Activated CD8-positive, alpha-beta T cell treated with anti-CD3 and anti-CD28 coated beads for 36 hours (primary cell): Measurements from ENCODE around the gene CPEB3. TPM values are rescaled to one million over a fixed set of nuclear protein-coding genes. Genes with fewer than 3 reads are reported as not detected.
"Not testable (repeated sequence)": the region's sequence is repeated elsewhere in the genome, so short reads cannot be mapped to it uniquely, and the experiment has no call there.

ENCODE experiments used
- ATAC-seq: fragments of 200-7000 bp; cut with Tn5 transposase; one replicate; pipeline ENCODE4 v1.10.0; 2021; ENCODE audit warnings: mild to moderate bottlenecking, moderate library complexity
- CTCF ChIA-PET: fragments of 350-600 bp; sonication (Branson Sonifier 250); formaldehyde crosslinking; loops from one replicate; lab custom pipeline; 2021; ENCODE audit warnings: antibody characterized with exemption; lab: Charles Lee
- POLR2A ChIA-PET: fragments of 350-600 bp; sonication (Branson Sonifier 250); formaldehyde crosslinking; loops from one replicate; lab custom pipeline; 2021; ENCODE audit warnings: antibody characterized with exemption; lab: Charles Lee
- DNase-seq: peaks from one replicate; pipeline ENCODE4 v3.0.0-alpha.2; 2020
- H3K27ac Mint-ChIP-seq: one replicate; pipeline ENCODE4 v1.8.0; 2021; ENCODE audit warnings: mild to moderate bottlenecking, mixed read lengths
- H3K27me3 Mint-ChIP-seq: one replicate; pipeline ENCODE4 v1.8.0; 2021; ENCODE audit warnings: mixed read lengths
- H3K36me3 Mint-ChIP-seq: one replicate; pipeline ENCODE4 v1.8.0; 2021; ENCODE audit warnings: low read depth, mixed read lengths
- H3K4me1 Mint-ChIP-seq: one replicate; pipeline ENCODE4 v1.8.0; 2021; ENCODE audit warnings: low read depth, mixed read lengths
- H3K4me3 Mint-ChIP-seq: one replicate; pipeline ENCODE4 v1.8.0; 2021; ENCODE audit warnings: mild to moderate bottlenecking, moderate library complexity, mixed read lengths
- H3K9me3 Mint-ChIP-seq: one replicate; pipeline ENCODE4 v1.8.0; 2021; ENCODE audit warnings: mixed read lengths
- CTCF ChIP-seq: fragments of 200-600 bp; IDR thresholded peaks from one replicate; pipeline ENCODE4 v1.8.0; 2022; ENCODE audit warnings: antibody characterized with exemption, mild to moderate bottlenecking
- intact Hi-C: fragments of 100-400 bp; cut with micrococcal nuclease; formaldehyde crosslinking; loops from one replicate; pipeline ENCODE4 v1.10.0; 2022
- total RNA-seq, 2 experiments: library from RNA; stranded (reverse); gene quantifications; one replicate each; pipeline ENCODE4 v1.2.3, GENCODE V29; 2021

CPEB3 gene
- total RNA-seq, 2 experiments from 2014 or later: 1.8 to 2.2 TPM

GRCh38 chr10:92027141-92027540 is 263.7 kb downstream of the CPEB3 start:
- ChIA-PET CTCF (no interaction called here), POLR2A (no interaction called here)
- intact Hi-C loops: no loop called here
- Mint-ChIP-seq H3K4me1 (peaks cover 5% of the 10 kb centered on the region), H3K36me3 (peaks cover 46% of the 10 kb centered on the region), H3K27ac (no peak overlapping the region), H3K27me3 (no peaks in the 10 kb centered on the region), H3K4me3 (no peak overlapping the region), H3K9me3 (no peaks in the 10 kb centered on the region)
- TF ChIP-seq CTCF: no peak
- DNase-seq (no peak), ATAC-seq (no peak)

- CTCF ChIA-PET, POLR2A ChIA-PET: not testable (repeated sequence)
Observed at GRCh38 chr10:92025340-92025739, 265.5 kb downstream of the CPEB3 start.

GRCh38 chr10:92024700-92025099 is 266.2 kb downstream of the CPEB3 start:
- Mint-ChIP-seq H3K9me3 (no peaks in the 10 kb centered on the region), H3K36me3 (peaks cover 46% of the 10 kb centered on the region), H3K4me1 (peaks cover 5% of the 10 kb centered on the region), H3K27me3 (no peaks in the 10 kb centered on the region), H3K4me3 (no peak overlapping the region), H3K27ac (no peak overlapping the region)
- ATAC-seq (no peak), DNase-seq (no peak)
- CTCF ChIA-PET: no interaction called here
- intact Hi-C loops: no loop called here
- POLR2A ChIA-PET: no interaction called here
- no peak for TF ChIP-seq CTCF

More at GRCh38 chr10:92025340-92025739, 265.5 kb downstream of the CPEB3 start:
- H3K4me3 Mint-ChIP-seq, DNase-seq, intact Hi-C loops, H3K27me3 Mint-ChIP-seq, H3K9me3 Mint-ChIP-seq, ATAC-seq, H3K4me1 Mint-ChIP-seq, H3K27ac Mint-ChIP-seq: not testable (repeated sequence)
- peaks cover 45% of the 10 kb centered on the region for H3K36me3 Mint-ChIP-seq

GRCh38 chr10:92014620-92015019 is 276.3 kb downstream of the CPEB3 start:
- TF ChIP-seq CTCF: no peak
- no peaks in the 10 kb centered on the region for H3K9me3 Mint-ChIP-seq
- ChIA-PET CTCF (no interaction called here), POLR2A (no interaction called here)
- ATAC-seq (no peak), DNase-seq (no peak)
- peaks cover 63% of the 10 kb centered on the region for H3K36me3 Mint-ChIP-seq
- intact Hi-C loops: no loop called here
- no peak overlapping the region for H3K27ac Mint-ChIP-seq
- H3K27me3 Mint-ChIP-seq: no peaks in the 10 kb centered on the region
- H3K4me1 Mint-ChIP-seq: peaks cover 11% of the 10 kb centered on the region
- H3K4me3 Mint-ChIP-seq: no peak overlapping the region

- ATAC-seq: peak; percentile 97
- Mint-ChIP-seq H3K4me1 (peaks cover 13% of the 10 kb centered on the region), H3K4me3 (no peak overlapping the region), H3K27ac (peak overlapping the region; percentile 10), H3K27me3 (no peaks in the 10 kb centered on the region), H3K36me3 (peaks cover 60% of the 10 kb centered on the region), H3K9me3 (no peaks in the 10 kb centered on the region)
- TF ChIP-seq CTCF: no peak
- POLR2A ChIA-PET: no interaction called here
- CTCF ChIA-PET: no interaction called here
- DNase-seq: no peak
- intact Hi-C loops: no loop called here
Observed at GRCh38 chr10:92011560-92012214, 279.2 kb downstream of the CPEB3 start.
